Endodermal cell (in vitro differentiated cells): Measurements from ENCODE around the gene SLX4. TPM values are rescaled to one million over a fixed set of nuclear protein-coding genes. Genes with fewer than 3 reads are reported as not detected.

ENCODE experiments used
- DNase-seq: peaks from one replicate; pipeline ENCODE4 v3.0.0-alpha.2; 2017
- H3K27ac ChIP-seq: 2 replicates; pipeline ENCODE4 v1.5.1; 2013; ENCODE audit warnings: mild to moderate bottlenecking, low read depth, low read length, moderate library complexity
- H3K27me3 ChIP-seq: 2 replicates; pipeline ENCODE4 v1.6.1; 2013; ENCODE audit warnings: mild to moderate bottlenecking, low read length, moderate library complexity; ENCODE audit not compliant: insufficient read depth, control insufficient read depth, poor library complexity, severe bottlenecking
- H3K36me3 ChIP-seq: 2 replicates; pipeline ENCODE4 v1.7.0; 2013; ENCODE audit warnings: mild to moderate bottlenecking, low read length, moderate library complexity; ENCODE audit not compliant: control insufficient read depth, insufficient read depth
- H3K4me1 ChIP-seq: one replicate; pipeline ENCODE4 v1.7.0; 2013; ENCODE audit warnings: low read length; ENCODE audit not compliant: control insufficient read depth, insufficient read depth
- H3K4me3 ChIP-seq: 2 replicates; pipeline ENCODE4 v1.5.1; 2013; ENCODE audit warnings: mild to moderate bottlenecking, low read length, moderate library complexity
- H3K9ac ChIP-seq: 2 replicates; pipeline ENCODE4 v1.6.1; 2013; ENCODE audit warnings: mild to moderate bottlenecking, low read length, moderate library complexity; ENCODE audit not compliant: poor library complexity, severe bottlenecking; ENCODE audit errors: extremely low read depth
- H3K9me3 ChIP-seq: 2 replicates; pipeline ENCODE4 v1.6.1; 2013; ENCODE audit warnings: mild to moderate bottlenecking, low read length, moderate library complexity; ENCODE audit not compliant: control insufficient read depth
- H3K27ac Mint-ChIP-seq: 2 replicates; pipeline ENCODE4 v1.8.0; 2020; ENCODE audit warnings: mixed read lengths
- H3K27me3 Mint-ChIP-seq: 2 replicates; pipeline ENCODE4 v1.8.0; 2021; ENCODE audit warnings: mild to moderate bottlenecking, mixed read lengths; ENCODE audit not compliant: insufficient read depth
- H3K36me3 Mint-ChIP-seq: 2 replicates; pipeline ENCODE4 v1.8.0; 2020; ENCODE audit warnings: low read depth, mixed read lengths
- H3K4me1 Mint-ChIP-seq: 2 replicates; pipeline ENCODE4 v1.8.0; 2020; ENCODE audit warnings: mixed read lengths
- H3K4me3 Mint-ChIP-seq: 2 replicates; pipeline ENCODE4 v1.8.0; 2020; ENCODE audit warnings: mild to moderate bottlenecking, moderate library complexity, mixed read lengths
- H3K9me3 Mint-ChIP-seq: 2 replicates; pipeline ENCODE4 v1.8.0; 2020; ENCODE audit warnings: mild to moderate bottlenecking, mixed read lengths
- CTCF ChIP-seq: fragments of 200-600 bp; sonication (generic); conservative IDR thresholded peaks from 2 replicates; pipeline ENCODE4 v1.5.0; 2021; ENCODE audit warnings: antibody characterized with exemption, mild to moderate bottlenecking
- WGBS, 2 experiments: methylation state at CpG; one replicate each; pipeline versions ENCODE4 v1.1.5 to v1.1.7; 2013; ENCODE audit warnings: missing lambda C conversion rate in 2 of 2, mixed read lengths in 1 of 2; ENCODE audit not compliant: insufficient coverage in 1 of 2, insufficient read length in 1 of 2; 5-methylcytosine and 5-hydroxymethylcytosine counted together
- total RNA-seq, 2 donors: library from RNA; stranded (reverse); fragmentation: NEBNext Ultra II Directional in 1 of 2; extraction: Animal tissue kit (Norgen Biotek cat#: 25700) in 1 of 2; gene quantifications; 2 replicates in 1 of 2; 3 replicates in 1 of 2; pipeline ENCODE4 v1.2.1, GENCODE V29; 2021

The SLX4 gene
- total RNA-seq, 2 donors from 2014 or later: 11.0 to 15.9 TPM

- Histone ChIP-seq H3K9me3 (no peaks in the 10 kb centered on the region), H3K36me3 (peaks cover 46% of the 10 kb centered on the region), H3K4me3 (no peak overlapping the region), H3K27me3 (no peaks in the 10 kb centered on the region), H3K27ac (no peak overlapping the region), H3K4me1 (no peaks in the 10 kb centered on the region), H3K9ac (no peak overlapping the region)
- no peaks in the 10 kb centered on the region for H3K4me1 Mint-ChIP-seq
- H3K4me3 Mint-ChIP-seq: no peak overlapping the region
- no peak for TF ChIP-seq CTCF
- WGBS, 2 experiments: 91 to 97% methylated on average over 3 of the region's 3 CpGs
- H3K27me3 Mint-ChIP-seq: no peaks in the 10 kb centered on the region
- H3K27ac Mint-ChIP-seq: no peak overlapping the region
- peaks cover 58% of the 10 kb centered on the region for H3K36me3 Mint-ChIP-seq
- no peaks in the 10 kb centered on the region for H3K9me3 Mint-ChIP-seq
- DNase-seq: no peak
Observed at GRCh38 chr16:3536271-3536731, 75.1 kb downstream of the SLX4 start.

GRCh38 chr16:3534126-3534525 lies 77.3 kb downstream of the SLX4 start:
- Mint-ChIP-seq H3K4me1 (no peaks in the 10 kb centered on the region), H3K36me3 (peaks cover 54% of the 10 kb centered on the region), H3K9me3 (peaks cover under 1% of the 10 kb centered on the region), H3K4me3 (no peak overlapping the region), H3K27ac (no peak overlapping the region), H3K27me3 (no peaks in the 10 kb centered on the region)
- H3K4me3 ChIP-seq: no peak overlapping the region
- H3K4me1 ChIP-seq: no peaks in the 10 kb centered on the region
- peaks cover 50% of the 10 kb centered on the region for H3K36me3 ChIP-seq
- no peaks in the 10 kb centered on the region for H3K27me3 ChIP-seq
- H3K9ac ChIP-seq: no peak overlapping the region
- H3K27ac ChIP-seq: no peak overlapping the region
- peaks cover under 1% of the 10 kb centered on the region for H3K9me3 ChIP-seq
- no peak for TF ChIP-seq CTCF
- DNase-seq: no peak
- 94 to 100% methylated on average over 5 to 10 of the region's 10 CpGs for WGBS, 2 experiments

GRCh38 chr16:3532741-3533140 lies 78.7 kb downstream of the SLX4 start:
- H3K4me3 ChIP-seq: no peak overlapping the region
- 93 to 96% methylated on average over 5 to 12 of the region's 12 CpGs for WGBS, 2 experiments
- no peak for TF ChIP-seq CTCF
- DNase-seq: no peak
- H3K36me3 ChIP-seq: peaks cover 56% of the 10 kb centered on the region
- Mint-ChIP-seq H3K4me3 (no peak overlapping the region), H3K27ac (no peak overlapping the region), H3K4me1 (no peaks in the 10 kb centered on the region), H3K27me3 (no peaks in the 10 kb centered on the region), H3K36me3 (peaks cover 64% of the 10 kb centered on the region), H3K9me3 (peaks cover 10% of the 10 kb centered on the region)
- H3K9ac ChIP-seq: no peak overlapping the region
- H3K27ac ChIP-seq: no peak overlapping the region
- H3K9me3 ChIP-seq: peaks cover 9% of the 10 kb centered on the region
- H3K27me3 ChIP-seq: no peaks in the 10 kb centered on the region
- H3K4me1 ChIP-seq: no peaks in the 10 kb centered on the region

Other genes with a start within 250 kb of the SLX4 start
- 10 to 100 TPM; 19.8 to 24.1 TPM for gene ZSCAN32, start 210.6 kb downstream of the SLX4 start, total RNA-seq
- gene ZNF174, start 210.4 kb downstream of the SLX4 start, total RNA-seq: 10 to 100 TPM; 11.0 to 13.5 TPM
- gene ZNF597, start 168.1 kb downstream of the SLX4 start, total RNA-seq: 1 to 10 TPM; 2.0 to 3.1 TPM
- 10 to 100 TPM; 54.5 to 61.8 TPM for gene NAA60, start 167.9 kb downstream of the SLX4 start, total RNA-seq
- gene C16orf90, start 116.1 kb downstream of the SLX4 start, total RNA-seq: not detected
- 10 to 100 TPM; 27.4 to 36.8 TPM for gene CLUAP1, start 110.6 kb downstream of the SLX4 start, total RNA-seq
- gene NLRC3, start 34.2 kb downstream of the SLX4 start, total RNA-seq: under 1 TPM; 0.11 to 0.18 TPM
- gene DNASE1, start 43.1 kb upstream of the SLX4 start, total RNA-seq: 10 to 100 TPM; 31.2 to 32.2 TPM
- 100 to 1,000 TPM; 144 to 156 TPM for gene TRAP1, start 105.9 kb upstream of the SLX4 start, total RNA-seq